ENCODE measurements around the gene BBS9. TPM values are rescaled to one million over a fixed set of nuclear protein-coding genes. Genes with fewer than 3 reads are reported as not detected.
A peak's percentile ranks its signal among the peaks of the same experiment; 100 is the strongest.

The BBS9 gene
- total and polyA plus RNA-seq, 2 experiments from 2014 or later, result 27.2 to 66.1 TPM

DNA sequence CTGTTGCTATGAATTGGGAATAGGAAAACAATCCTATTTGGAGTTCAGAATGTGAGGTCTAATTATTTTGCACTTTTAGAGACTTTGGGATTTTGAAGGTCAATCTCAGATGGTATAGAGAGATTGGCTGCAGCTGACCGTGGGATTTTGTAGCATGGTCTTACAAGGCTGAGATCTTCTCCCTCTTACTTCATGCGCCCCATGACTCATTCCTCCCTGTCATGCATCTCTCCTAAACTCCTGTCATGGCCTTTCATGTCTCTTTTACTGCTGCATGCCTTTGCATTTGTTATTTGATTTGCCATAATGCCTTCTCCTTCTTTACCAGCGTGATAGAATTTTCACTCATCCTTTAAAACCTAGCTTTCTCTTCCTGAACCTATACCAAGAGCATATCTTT, 133.1 kb downstream of the BBS9 start:
- no peaks in the 10 kb centered on the region for H3F3A ChIP-seq (replicated peaks; ENCODE audit: low read depth)
- peak; percentile 22 for DNase-seq (ENCODE audit: low spot score)
- Mint-ChIP-seq H3K9me3 (no peaks in the 10 kb centered on the region), H3K27ac (no peak overlapping the region), H3K36me3 (ENCODE audit: low read depth) (no peaks in the 10 kb centered on the region), H3K4me1 (peaks cover 16% of the 10 kb centered on the region), H3K4me3 (no peak overlapping the region), H3K27me3 (ENCODE audit: insufficient read depth, low read depth, poor library complexity) (no peaks in the 10 kb centered on the region)
- H3K4me1 ChIP-seq (ENCODE audit: insufficient read depth), result peaks cover 21% of the 10 kb centered on the region
- no peak overlapping the region for H2AFZ ChIP-seq
- no peaks in the 10 kb centered on the region for H3K9me2 ChIP-seq (ENCODE audit: insufficient read depth)
- H3K4me3 ChIP-seq, result no peak overlapping the region
- H3K79me2 ChIP-seq (replicated peaks; ENCODE audit: insufficient read depth), result no peaks in the 10 kb centered on the region
- no peak overlapping the region for H3K27ac ChIP-seq (ENCODE audit: low read depth)
- TF ChIP-seq, protein P1, sequence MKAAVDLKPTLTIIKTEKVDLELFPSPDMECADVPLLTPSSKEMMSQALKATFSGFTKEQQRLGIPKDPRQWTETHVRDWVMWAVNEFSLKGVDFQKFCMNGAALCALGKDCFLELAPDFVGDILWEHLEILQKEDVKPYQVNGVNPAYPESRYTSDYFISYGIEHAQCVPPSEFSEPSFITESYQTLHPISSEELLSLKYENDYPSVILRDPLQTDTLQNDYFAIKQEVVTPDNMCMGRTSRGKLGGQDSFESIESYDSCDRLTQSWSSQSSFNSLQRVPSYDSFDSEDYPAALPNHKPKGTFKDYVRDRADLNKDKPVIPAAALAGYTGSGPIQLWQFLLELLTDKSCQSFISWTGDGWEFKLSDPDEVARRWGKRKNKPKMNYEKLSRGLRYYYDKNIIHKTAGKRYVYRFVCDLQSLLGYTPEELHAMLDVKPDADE (IDR thresholded peaks at IDR 0.05), result no peak
- TF ChIP-seq NANOG (IDR thresholded peaks at IDR 0.05; ENCODE audit: borderline replicate concordance) (no peak), POLR2AphosphoS5 (IDR thresholded peaks at IDR 0.05; ENCODE audit: low read depth) (no peak), ZNF114 (CRISPR knock-in tag; IDR thresholded peaks at IDR 0.05) (no peak), ZNF331 (CRISPR knock-in tag; IDR thresholded peaks at IDR 0.05; ENCODE audit: low read depth) (no peak), JUNB (IDR thresholded peaks at IDR 0.05; ENCODE audit: unreplicated experiment) (no peak), EZH2phosphoT487 (IDR thresholded peaks at IDR 0.05; ENCODE audit: unreplicated experiment) (no peak), STAT1 (IDR thresholded peaks at IDR 0.05; ENCODE audit: unreplicated experiment) (no peak), CREB1 (CRISPR knock-in tag; IDR thresholded peaks at IDR 0.05; ENCODE audit: low read depth) (no peak), EZH2 (IDR thresholded peaks at IDR 0.05; ENCODE audit: low read depth, unreplicated experiment) (no peak)
- TF ChIP-seq, protein P2, sequence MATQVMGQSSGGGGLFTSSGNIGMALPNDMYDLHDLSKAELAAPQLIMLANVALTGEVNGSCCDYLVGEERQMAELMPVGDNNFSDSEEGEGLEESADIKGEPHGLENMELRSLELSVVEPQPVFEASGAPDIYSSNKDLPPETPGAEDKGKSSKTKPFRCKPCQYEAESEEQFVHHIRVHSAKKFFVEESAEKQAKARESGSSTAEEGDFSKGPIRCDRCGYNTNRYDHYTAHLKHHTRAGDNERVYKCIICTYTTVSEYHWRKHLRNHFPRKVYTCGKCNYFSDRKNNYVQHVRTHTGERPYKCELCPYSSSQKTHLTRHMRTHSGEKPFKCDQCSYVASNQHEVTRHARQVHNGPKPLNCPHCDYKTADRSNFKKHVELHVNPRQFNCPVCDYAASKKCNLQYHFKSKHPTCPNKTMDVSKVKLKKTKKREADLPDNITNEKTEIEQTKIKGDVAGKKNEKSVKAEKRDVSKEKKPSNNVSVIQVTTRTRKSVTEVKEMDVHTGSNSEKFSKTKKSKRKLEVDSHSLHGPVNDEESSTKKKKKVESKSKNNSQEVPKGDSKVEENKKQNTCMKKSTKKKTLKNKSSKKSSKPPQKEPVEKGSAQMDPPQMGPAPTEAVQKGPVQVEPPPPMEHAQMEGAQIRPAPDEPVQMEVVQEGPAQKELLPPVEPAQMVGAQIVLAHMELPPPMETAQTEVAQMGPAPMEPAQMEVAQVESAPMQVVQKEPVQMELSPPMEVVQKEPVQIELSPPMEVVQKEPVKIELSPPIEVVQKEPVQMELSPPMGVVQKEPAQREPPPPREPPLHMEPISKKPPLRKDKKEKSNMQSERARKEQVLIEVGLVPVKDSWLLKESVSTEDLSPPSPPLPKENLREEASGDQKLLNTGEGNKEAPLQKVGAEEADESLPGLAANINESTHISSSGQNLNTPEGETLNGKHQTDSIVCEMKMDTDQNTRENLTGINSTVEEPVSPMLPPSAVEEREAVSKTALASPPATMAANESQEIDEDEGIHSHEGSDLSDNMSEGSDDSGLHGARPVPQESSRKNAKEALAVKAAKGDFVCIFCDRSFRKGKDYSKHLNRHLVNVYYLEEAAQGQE (IDR thresholded peaks at IDR 0.05; ENCODE audit: unreplicated experiment), result no peak
- TF ChIP-seq, protein P3, sequence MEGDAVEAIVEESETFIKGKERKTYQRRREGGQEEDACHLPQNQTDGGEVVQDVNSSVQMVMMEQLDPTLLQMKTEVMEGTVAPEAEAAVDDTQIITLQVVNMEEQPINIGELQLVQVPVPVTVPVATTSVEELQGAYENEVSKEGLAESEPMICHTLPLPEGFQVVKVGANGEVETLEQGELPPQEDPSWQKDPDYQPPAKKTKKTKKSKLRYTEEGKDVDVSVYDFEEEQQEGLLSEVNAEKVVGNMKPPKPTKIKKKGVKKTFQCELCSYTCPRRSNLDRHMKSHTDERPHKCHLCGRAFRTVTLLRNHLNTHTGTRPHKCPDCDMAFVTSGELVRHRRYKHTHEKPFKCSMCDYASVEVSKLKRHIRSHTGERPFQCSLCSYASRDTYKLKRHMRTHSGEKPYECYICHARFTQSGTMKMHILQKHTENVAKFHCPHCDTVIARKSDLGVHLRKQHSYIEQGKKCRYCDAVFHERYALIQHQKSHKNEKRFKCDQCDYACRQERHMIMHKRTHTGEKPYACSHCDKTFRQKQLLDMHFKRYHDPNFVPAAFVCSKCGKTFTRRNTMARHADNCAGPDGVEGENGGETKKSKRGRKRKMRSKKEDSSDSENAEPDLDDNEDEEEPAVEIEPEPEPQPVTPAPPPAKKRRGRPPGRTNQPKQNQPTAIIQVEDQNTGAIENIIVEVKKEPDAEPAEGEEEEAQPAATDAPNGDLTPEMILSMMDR (conservative IDR thresholded peaks at IDR 0.05; ENCODE audit: low read depth in 2 of 2), result no peak
- TF ChIP-seq, protein P4, sequence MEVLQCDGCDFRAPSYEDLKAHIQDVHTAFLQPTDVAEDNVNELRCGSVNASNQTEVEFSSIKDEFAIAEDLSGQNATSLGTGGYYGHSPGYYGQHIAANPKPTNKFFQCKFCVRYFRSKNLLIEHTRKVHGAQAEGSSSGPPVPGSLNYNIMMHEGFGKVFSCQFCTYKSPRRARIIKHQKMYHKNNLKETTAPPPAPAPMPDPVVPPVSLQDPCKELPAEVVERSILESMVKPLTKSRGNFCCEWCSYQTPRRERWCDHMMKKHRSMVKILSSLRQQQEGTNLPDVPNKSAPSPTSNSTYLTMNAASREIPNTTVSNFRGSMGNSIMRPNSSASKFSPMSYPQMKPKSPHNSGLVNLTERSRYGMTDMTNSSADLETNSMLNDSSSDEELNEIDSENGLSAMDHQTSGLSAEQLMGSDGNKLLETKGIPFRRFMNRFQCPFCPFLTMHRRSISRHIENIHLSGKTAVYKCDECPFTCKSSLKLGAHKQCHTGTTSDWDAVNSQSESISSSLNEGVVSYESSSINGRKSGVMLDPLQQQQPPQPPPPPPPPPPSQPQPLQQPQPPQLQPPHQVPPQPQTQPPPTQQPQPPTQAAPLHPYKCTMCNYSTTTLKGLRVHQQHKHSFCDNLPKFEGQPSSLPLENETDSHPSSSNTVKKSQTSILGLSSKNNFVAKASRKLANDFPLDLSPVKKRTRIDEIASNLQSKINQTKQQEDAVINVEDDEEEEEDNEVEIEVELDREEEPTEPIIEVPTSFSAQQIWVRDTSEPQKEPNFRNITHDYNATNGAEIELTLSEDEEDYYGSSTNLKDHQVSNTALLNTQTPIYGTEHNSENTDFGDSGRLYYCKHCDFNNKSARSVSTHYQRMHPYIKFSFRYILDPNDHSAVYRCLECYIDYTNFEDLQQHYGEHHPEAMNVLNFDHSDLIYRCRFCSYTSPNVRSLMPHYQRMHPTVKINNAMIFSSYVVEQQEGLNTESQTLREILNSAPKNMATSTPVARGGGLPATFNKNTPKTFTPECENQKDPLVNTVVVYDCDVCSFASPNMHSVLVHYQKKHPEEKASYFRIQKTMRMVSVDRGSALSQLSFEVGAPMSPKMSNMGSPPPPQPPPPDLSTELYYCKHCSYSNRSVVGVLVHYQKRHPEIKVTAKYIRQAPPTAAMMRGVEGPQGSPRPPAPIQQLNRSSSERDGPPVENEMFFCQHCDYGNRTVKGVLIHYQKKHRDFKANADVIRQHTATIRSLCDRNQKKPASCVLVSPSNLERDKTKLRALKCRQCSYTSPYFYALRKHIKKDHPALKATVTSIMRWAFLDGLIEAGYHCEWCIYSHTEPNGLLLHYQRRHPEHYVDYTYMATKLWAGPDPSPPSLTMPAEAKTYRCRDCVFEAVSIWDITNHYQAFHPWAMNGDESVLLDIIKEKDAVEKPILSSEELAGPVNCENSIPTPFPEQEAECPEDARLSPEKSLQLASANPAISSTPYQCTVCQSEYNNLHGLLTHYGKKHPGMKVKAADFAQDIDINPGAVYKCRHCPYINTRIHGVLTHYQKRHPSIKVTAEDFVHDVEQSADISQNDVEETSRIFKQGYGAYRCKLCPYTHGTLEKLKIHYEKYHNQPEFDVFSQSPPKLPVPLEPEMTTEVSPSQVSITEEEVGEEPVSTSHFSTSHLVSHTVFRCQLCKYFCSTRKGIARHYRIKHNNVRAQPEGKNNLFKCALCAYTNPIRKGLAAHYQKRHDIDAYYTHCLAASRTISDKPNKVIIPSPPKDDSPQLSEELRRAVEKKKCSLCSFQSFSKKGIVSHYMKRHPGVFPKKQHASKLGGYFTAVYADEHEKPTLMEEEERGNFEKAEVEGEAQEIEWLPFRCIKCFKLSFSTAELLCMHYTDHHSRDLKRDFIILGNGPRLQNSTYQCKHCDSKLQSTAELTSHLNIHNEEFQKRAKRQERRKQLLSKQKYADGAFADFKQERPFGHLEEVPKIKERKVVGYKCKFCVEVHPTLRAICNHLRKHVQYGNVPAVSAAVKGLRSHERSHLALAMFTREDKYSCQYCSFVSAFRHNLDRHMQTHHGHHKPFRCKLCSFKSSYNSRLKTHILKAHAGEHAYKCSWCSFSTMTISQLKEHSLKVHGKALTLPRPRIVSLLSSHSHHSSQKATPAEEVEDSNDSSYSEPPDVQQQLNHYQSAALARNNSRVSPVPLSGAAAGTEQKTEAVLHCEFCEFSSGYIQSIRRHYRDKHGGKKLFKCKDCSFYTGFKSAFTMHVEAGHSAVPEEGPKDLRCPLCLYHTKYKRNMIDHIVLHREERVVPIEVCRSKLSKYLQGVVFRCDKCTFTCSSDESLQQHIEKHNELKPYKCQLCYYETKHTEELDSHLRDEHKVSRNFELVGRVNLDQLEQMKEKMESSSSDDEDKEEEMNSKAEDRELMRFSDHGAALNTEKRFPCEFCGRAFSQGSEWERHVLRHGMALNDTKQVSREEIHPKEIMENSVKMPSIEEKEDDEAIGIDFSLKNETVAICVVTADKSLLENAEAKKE (CRISPR knock-in tag; IDR thresholded peaks at IDR 0.05), result no peak
- peak; percentile 70 for ATAC-seq
- 0 out of 2 replicates have a peak overlapping the region, but pooled peaks have one; percentile 17 for H3K4me2 ChIP-seq
- no peaks in the 10 kb centered on the region for H4K20me1 ChIP-seq (replicated peaks; ENCODE audit: insufficient read depth)
- H3K36me3 ChIP-seq (ENCODE audit: insufficient read depth), result no peaks in the 10 kb centered on the region
- no peaks in the 10 kb centered on the region for H3K27me3 ChIP-seq (ENCODE audit: insufficient read depth)

Data from GM23338 (cell line).